Measurements from ENCODE around the gene ABLIM1. TPM values are rescaled to one million over a fixed set of nuclear protein-coding genes. Genes with fewer than 3 reads are reported as not detected.

The ABLIM1 gene
- total RNA-seq, 4 donors from 2014 or later: 75.2 to 172 (median 110) TPM

- TF ChIP-seq EP300 (IDR thresholded peaks at IDR 0.05): no peak
- no peak for TF ChIP-seq POLR2A (IDR thresholded peaks at IDR 0.05)
- TF ChIP-seq, protein P1, sequence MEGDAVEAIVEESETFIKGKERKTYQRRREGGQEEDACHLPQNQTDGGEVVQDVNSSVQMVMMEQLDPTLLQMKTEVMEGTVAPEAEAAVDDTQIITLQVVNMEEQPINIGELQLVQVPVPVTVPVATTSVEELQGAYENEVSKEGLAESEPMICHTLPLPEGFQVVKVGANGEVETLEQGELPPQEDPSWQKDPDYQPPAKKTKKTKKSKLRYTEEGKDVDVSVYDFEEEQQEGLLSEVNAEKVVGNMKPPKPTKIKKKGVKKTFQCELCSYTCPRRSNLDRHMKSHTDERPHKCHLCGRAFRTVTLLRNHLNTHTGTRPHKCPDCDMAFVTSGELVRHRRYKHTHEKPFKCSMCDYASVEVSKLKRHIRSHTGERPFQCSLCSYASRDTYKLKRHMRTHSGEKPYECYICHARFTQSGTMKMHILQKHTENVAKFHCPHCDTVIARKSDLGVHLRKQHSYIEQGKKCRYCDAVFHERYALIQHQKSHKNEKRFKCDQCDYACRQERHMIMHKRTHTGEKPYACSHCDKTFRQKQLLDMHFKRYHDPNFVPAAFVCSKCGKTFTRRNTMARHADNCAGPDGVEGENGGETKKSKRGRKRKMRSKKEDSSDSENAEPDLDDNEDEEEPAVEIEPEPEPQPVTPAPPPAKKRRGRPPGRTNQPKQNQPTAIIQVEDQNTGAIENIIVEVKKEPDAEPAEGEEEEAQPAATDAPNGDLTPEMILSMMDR (IDR thresholded peaks at IDR 0.05): no peak
- TF ChIP-seq POLR2AphosphoS5 (IDR thresholded peaks at IDR 0.05): no peak
- H3K4me3 ChIP-seq: no peak overlapping the region
- ATAC-seq: no peak
- peaks cover 0 to 7% (median 0%) of the 10 kb centered on the region in 3 donors for H3K9me3 ChIP-seq
- H3K27ac ChIP-seq: peak overlapping the region in 1 of 4 donors; percentile 11
- peaks cover 0 to 11% (median 0%) of the 10 kb centered on the region in 3 donors for H3K4me1 ChIP-seq
- WGBS, 2 donors (ENCODE audit: low coverage in 1 of 2): 8 to 28% methylated on average over 5 to 8 of the region's 8 CpGs
- no peaks in the 10 kb centered on the region for H3K36me3 ChIP-seq
- H3K27me3 ChIP-seq: no peaks in the 10 kb centered on the region
These were observed 5.6 kb upstream of the ABLIM1 start for GRCh38 chr10:114663626-114664025.

GRCh38 chr10:114662646-114663217 is 4.7 kb upstream of the ABLIM1 start:
- H3K9me3 ChIP-seq: peaks cover 0 to 7% (median 0%) of the 10 kb centered on the region in 3 donors
- H3K4me3 ChIP-seq: no peak overlapping the region
- no peaks in the 10 kb centered on the region for H3K27me3 ChIP-seq
- peaks cover 0 to 11% (median 0%) of the 10 kb centered on the region in 3 donors for H3K4me1 ChIP-seq
- TF ChIP-seq, protein P1 (IDR thresholded peaks at IDR 0.05): no peak
- TF ChIP-seq POLR2A (IDR thresholded peaks at IDR 0.05) (no peak), POLR2AphosphoS5 (IDR thresholded peaks at IDR 0.05) (no peak), EP300 (IDR thresholded peaks at IDR 0.05) (no peak)
- 63 to 92% methylated on average over 3 to 5 of the region's 5 CpGs for WGBS, 2 donors (ENCODE audit: low coverage in 1 of 2)
- no peaks in the 10 kb centered on the region for H3K36me3 ChIP-seq
- no peak overlapping the region for H3K27ac ChIP-seq
- no peak for ATAC-seq

DNA sequence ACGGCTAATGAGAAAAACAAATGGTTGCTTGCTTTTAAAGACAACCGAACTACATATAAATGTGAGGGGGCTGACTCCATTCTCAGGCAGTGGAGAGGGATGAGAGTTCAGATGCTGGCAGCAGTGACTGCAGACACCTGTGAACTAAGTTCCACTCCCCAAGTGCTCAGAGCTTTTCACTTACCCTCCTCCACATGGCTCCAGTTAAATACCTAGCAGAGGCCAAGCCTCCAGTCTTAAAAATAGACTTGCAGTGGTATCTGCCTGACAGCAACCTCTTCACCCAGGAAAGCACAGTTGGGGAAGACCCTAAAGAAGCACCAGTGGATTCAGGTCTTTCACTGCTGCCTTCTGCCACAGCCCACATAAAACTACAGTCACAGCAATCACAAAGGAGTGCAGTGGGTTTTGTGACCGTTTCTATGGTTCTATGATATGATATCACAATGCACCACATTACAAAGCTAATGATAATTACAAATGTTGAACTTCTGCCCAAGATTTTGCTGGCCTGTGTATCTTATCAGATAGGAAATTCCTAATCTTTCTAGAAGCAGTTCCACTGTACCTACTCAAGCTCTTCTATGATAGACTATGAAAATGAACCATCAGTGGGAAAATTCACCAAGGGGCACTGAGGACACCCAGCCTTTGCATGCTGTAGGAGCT is 3.3 kb upstream of the ABLIM1 start:
- TF ChIP-seq EP300 (IDR thresholded peaks at IDR 0.05) (no peak), POLR2AphosphoS5 (IDR thresholded peaks at IDR 0.05) (no peak), POLR2A (IDR thresholded peaks at IDR 0.05) (no peak)
- TF ChIP-seq, protein P1 (IDR thresholded peaks at IDR 0.05): no peak
- H3K9me3 ChIP-seq: peaks cover 0 to 7% (median 0%) of the 10 kb centered on the region in 3 donors
- no peaks in the 10 kb centered on the region for H3K36me3 ChIP-seq
- peaks cover 0 to 11% (median 0%) of the 10 kb centered on the region in 3 donors for H3K4me1 ChIP-seq
- ATAC-seq: no peak
- H3K4me3 ChIP-seq: no peak overlapping the region
- WGBS, 2 donors (ENCODE audit: low coverage in 1 of 2): 73 to 95% methylated on average over 3 of the region's 3 CpGs
- no peaks in the 10 kb centered on the region for H3K27me3 ChIP-seq
- no peak overlapping the region for H3K27ac ChIP-seq

GRCh38 chr10:114655671-114656070 is 2.4 kb downstream of the ABLIM1 start:
- 93 to 96% methylated on average over 3 to 6 of the region's 7 CpGs for WGBS, 2 donors (ENCODE audit: low coverage in 1 of 2)

More at GRCh38 chr10:114655671-114656070, 2.4 kb downstream of the ABLIM1 start:
- no peaks in the 10 kb centered on the region for H3K27me3 ChIP-seq
- TF ChIP-seq, protein P1 (IDR thresholded peaks at IDR 0.05): no peak
- no peak for TF ChIP-seq POLR2A (IDR thresholded peaks at IDR 0.05)
- no peak overlapping the region for H3K4me3 ChIP-seq
- H3K4me1 ChIP-seq: no peaks in the 10 kb centered on the region
- H3K9me3 ChIP-seq: no peaks in the 10 kb centered on the region
- no peaks in the 10 kb centered on the region for H3K36me3 ChIP-seq
- no peak for ATAC-seq
- no peak overlapping the region for H3K27ac ChIP-seq
